Measurements from ENCODE around the gene DIAPH2.

- TF ChIP-seq POLR2A (IDR thresholded peaks at IDR 0.05) (no peak), CTCF (IDR thresholded peaks at IDR 0.05) (no peak)
Measured at GRCh38 chrX:97429101-97429500, 744.5 kb downstream of the DIAPH2 start.

Data from tibial nerve (tissue), 3 donors.